Measurements from ENCODE around the gene TOGARAM2. TPM values are rescaled to one million over a fixed set of nuclear protein-coding genes. Genes with fewer than 3 reads are reported as not detected.

The TOGARAM2 gene
- total RNA-seq, 1 donor from 2014 or later: 0.72 TPM

DNA sequence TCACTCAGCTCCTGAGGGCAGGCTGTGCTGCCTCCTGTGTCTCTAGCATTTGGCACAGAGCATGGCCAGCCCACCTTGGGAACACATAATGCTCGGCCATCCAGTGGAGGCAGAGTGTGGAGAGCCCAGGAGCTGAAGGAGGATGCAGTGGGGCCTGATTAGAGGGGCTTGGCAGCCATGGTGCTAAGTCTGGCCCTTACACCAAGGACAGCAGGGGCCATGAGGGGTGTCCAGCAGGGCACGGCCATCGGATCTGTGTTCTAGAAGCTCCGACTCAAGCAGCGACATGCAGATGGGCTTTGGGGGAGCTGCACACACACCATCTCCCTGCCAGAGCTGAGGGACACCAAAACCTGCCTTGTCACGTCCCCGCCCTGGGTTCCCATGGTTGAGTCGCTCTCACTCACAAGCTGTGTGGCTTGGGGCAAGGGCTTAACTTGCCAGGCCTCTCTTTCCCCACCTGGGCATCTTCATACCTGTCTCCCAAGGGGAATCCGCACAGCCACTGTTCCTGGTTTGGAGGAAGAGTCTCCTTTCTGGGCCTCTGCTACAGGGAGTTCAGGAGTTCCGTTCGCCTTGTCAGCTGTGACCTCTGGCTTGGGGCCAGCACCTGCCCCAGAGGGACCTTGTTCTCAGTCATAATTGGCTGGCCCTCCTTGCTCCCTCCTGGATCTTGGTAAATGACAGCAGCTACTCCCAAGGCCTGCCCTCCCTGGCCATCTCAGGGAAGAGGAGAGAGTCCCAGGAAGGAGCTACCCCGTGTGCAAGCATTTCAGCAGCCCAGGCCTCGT is 1.3 kb upstream of the TOGARAM2 start:
- Mint-ChIP-seq H3K4me3 (ENCODE audit: unreplicated experiment) (no peak overlapping the region), H3K36me3 (ENCODE audit: low read depth) (no peaks in the 10 kb centered on the region), H3K27ac (ENCODE audit: unreplicated experiment) (no peak overlapping the region), H3K27me3 (ENCODE audit: low read depth) (peaks cover 7% of the 10 kb centered on the region), H3K9me3 (ENCODE audit: low read depth) (no peaks in the 10 kb centered on the region), H3K4me1 (ENCODE audit: low read depth) (peaks cover 24% of the 10 kb centered on the region)
- TF ChIP-seq, protein P1, sequence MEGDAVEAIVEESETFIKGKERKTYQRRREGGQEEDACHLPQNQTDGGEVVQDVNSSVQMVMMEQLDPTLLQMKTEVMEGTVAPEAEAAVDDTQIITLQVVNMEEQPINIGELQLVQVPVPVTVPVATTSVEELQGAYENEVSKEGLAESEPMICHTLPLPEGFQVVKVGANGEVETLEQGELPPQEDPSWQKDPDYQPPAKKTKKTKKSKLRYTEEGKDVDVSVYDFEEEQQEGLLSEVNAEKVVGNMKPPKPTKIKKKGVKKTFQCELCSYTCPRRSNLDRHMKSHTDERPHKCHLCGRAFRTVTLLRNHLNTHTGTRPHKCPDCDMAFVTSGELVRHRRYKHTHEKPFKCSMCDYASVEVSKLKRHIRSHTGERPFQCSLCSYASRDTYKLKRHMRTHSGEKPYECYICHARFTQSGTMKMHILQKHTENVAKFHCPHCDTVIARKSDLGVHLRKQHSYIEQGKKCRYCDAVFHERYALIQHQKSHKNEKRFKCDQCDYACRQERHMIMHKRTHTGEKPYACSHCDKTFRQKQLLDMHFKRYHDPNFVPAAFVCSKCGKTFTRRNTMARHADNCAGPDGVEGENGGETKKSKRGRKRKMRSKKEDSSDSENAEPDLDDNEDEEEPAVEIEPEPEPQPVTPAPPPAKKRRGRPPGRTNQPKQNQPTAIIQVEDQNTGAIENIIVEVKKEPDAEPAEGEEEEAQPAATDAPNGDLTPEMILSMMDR (IDR thresholded peaks at IDR 0.05): no peak
- DNase-seq (ENCODE audit: low spot score): peak; percentile 62

DNA sequence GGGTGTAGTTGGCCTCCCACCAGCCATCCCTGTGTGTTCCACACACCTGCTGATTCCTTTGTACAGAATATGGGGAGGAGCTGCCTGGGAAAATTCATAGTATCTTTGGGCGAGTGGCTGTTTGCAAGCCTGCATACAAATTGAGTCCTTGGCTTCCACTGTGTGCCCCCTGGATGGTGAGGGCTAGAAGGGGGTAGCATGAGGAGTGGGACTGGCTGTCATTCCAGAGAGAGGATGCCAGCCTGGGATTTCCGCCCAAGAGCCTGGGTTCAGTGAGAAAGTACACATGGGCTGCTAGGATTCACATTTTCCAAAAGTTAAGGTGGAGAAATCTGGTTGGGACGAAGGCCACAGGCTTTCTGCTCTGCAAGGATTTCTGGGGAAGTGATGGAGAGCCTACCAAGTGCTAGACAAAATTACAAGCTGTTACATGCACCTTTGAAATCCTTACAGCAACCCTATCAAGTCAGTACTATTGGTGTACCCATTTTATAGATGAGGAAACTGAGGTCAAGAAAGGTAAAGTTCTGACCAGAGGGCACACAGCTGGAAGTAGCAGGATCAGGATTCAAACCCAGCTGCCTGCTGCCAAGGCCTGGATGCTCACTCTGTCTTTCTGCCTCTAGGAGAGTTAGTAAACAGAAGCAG is 606 bp upstream of the TOGARAM2 start:
- Mint-ChIP-seq H3K4me3 (ENCODE audit: unreplicated experiment) (no peak overlapping the region), H3K27ac (ENCODE audit: unreplicated experiment) (no peak overlapping the region), H3K4me1 (ENCODE audit: low read depth) (peaks cover 24% of the 10 kb centered on the region), H3K36me3 (ENCODE audit: low read depth) (no peaks in the 10 kb centered on the region), H3K9me3 (ENCODE audit: low read depth) (no peaks in the 10 kb centered on the region), H3K27me3 (ENCODE audit: low read depth) (peaks cover 7% of the 10 kb centered on the region)
- DNase-seq (ENCODE audit: low spot score): no peak
- TF ChIP-seq, protein P1 (IDR thresholded peaks at IDR 0.05): no peak

DNA sequence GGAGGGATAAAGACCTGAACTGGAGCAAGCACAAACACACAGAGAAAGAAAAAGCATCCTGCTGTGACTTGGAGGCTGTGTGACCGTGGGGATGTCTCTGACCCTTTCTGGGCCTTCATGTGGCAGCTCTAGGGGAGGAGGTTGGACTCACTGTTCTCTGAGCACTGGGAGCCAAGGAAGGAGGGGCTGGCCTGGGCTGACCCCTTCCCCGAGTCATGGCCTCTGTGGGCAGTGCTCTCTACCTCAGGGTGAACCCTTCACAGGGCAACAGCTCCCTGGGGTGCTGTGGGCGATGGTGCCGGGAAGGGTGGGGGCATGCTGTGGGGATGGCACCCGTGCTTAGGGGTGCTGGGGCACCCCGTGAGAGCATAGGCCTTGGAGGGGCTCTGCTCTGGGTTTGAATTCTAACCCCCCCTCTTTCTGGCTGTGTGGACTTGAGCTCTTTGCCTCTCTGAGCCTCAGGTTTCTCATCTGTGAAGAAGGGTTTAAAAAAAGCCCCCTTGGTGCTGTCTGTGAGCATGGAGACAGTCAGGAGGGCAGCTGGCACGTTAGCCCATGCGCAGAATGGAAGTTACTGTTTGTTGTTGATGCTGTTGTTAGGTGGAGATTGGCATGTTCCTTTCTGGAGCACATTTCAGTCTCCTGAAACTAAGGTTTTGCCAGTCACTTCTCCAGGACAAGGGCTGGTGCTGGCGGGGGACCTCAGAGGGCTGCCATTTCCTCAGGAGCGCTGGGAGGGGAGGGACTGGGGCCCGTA is 700 bp downstream of the TOGARAM2 start:
- TF ChIP-seq, protein P1 (IDR thresholded peaks at IDR 0.05): no peak
- DNase-seq (ENCODE audit: low spot score): no peak
- no peaks in the 10 kb centered on the region for H3K36me3 Mint-ChIP-seq (ENCODE audit: low read depth)
- H3K27ac Mint-ChIP-seq (ENCODE audit: unreplicated experiment): peak overlapping the region; percentile 75
- H3K9me3 Mint-ChIP-seq (ENCODE audit: low read depth): no peaks in the 10 kb centered on the region
- H3K4me3 Mint-ChIP-seq (ENCODE audit: unreplicated experiment): no peak overlapping the region
- H3K27me3 Mint-ChIP-seq (ENCODE audit: low read depth): peaks cover 7% of the 10 kb centered on the region
- H3K4me1 Mint-ChIP-seq (ENCODE audit: low read depth): peaks cover 26% of the 10 kb centered on the region

DNA sequence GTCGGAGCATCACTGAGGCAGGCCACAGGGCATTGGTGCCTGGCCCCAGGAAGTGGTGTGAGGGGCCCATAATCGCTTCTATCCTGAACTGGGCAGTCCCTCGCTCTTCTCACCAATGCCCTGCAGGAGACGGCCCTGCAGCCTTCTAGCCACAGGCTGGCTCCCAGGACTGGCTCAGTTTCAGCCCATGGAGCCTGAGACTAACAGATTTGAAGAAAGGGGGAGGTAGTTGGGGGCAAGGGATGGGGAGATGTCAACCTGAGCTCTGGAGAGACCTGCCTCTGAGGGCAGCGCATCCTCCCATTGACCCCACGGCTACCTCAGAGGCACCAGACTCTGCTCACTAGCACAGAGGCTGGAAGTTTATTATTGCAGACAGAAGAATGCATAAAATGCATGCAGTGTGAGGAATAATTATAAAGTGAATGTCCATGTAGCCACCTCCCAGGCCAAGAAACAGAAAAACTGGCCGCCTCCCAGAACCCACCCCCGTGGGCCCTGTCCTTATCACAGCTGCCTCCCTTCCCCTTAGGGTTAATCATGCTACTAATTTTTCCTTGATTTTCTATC is 1.4 kb downstream of the TOGARAM2 start:
- no peak overlapping the region for H3K4me3 Mint-ChIP-seq (ENCODE audit: unreplicated experiment)
- H3K4me1 Mint-ChIP-seq (ENCODE audit: low read depth): peaks cover 27% of the 10 kb centered on the region
- peaks cover 7% of the 10 kb centered on the region for H3K27me3 Mint-ChIP-seq (ENCODE audit: low read depth)
- peak overlapping the region; percentile 75 for H3K27ac Mint-ChIP-seq (ENCODE audit: unreplicated experiment)
- no peak for DNase-seq (ENCODE audit: low spot score)
- no peaks in the 10 kb centered on the region for H3K36me3 Mint-ChIP-seq (ENCODE audit: low read depth)
- TF ChIP-seq, protein P1 (IDR thresholded peaks at IDR 0.05): no peak
- H3K9me3 Mint-ChIP-seq (ENCODE audit: low read depth): no peaks in the 10 kb centered on the region

DNA sequence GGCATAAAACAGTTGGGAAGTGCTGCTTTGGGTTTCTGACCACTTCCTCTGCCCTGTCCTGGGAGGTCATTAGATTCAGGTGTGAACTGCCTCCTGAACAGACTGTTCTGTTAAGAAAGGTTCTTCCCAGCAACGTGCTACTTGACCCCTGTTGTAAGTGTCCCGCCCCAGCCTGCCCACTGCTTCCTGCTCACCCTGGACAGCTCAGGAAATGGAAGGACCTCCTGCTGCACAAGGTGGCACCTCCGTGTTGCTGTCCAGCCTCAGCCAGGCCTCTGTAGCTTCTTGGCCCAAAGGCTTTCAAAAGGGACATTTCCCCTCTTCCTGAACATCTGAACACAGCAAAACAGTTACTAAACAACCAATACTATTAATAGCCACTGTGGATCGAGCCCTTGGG is 5.3 kb downstream of the TOGARAM2 start:
- TF ChIP-seq, protein P1 (IDR thresholded peaks at IDR 0.05): no peak
- no peaks in the 10 kb centered on the region for H3K9me3 Mint-ChIP-seq (ENCODE audit: low read depth)

More for the DNA sequence above, 5.3 kb downstream of the TOGARAM2 start:
- DNase-seq (ENCODE audit: low spot score): no peak
- H3K27me3 Mint-ChIP-seq (ENCODE audit: low read depth): no peaks in the 10 kb centered on the region
- no peak overlapping the region for H3K4me3 Mint-ChIP-seq (ENCODE audit: unreplicated experiment)
- H3K27ac Mint-ChIP-seq (ENCODE audit: unreplicated experiment): no peak overlapping the region
- H3K4me1 Mint-ChIP-seq (ENCODE audit: low read depth): peaks cover 36% of the 10 kb centered on the region
- no peaks in the 10 kb centered on the region for H3K36me3 Mint-ChIP-seq (ENCODE audit: low read depth)

All from chondrocyte (in vitro differentiated cells).